Measurements from ENCODE around the gene CDC45. TPM values are rescaled to one million over a fixed set of nuclear protein-coding genes. Genes with fewer than 3 reads are reported as not detected.

Gene CDC45
- total and polyA plus RNA-seq, 10 donors, result 1.5 to 7.3 (median 4.9) TPM

DNA sequence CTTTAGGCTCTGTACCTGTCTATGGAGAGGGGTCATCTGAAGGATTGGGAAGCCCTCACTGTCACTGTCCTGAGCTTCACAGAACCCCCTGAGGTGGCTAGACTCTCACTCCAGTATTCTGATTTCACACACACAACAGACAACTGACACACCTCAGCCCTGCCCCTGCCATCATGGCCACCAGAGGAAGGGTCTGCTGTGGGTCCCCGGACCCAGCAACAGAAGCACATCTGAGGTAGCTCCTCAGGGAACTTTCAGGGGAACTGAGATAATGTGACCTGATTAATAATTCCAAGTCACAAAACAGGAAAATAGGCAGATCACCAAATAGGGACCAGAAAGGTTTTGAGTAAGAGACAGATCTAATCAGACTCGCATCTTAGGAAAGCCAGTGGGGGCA, 24.7 kb upstream of the CDC45 start:
- TF ChIP-seq POLR2A (IDR thresholded peaks at IDR 0.05) (no peak), POLR2AphosphoS5 (IDR thresholded peaks at IDR 0.05) (no peak)
- TF ChIP-seq, protein P1, sequence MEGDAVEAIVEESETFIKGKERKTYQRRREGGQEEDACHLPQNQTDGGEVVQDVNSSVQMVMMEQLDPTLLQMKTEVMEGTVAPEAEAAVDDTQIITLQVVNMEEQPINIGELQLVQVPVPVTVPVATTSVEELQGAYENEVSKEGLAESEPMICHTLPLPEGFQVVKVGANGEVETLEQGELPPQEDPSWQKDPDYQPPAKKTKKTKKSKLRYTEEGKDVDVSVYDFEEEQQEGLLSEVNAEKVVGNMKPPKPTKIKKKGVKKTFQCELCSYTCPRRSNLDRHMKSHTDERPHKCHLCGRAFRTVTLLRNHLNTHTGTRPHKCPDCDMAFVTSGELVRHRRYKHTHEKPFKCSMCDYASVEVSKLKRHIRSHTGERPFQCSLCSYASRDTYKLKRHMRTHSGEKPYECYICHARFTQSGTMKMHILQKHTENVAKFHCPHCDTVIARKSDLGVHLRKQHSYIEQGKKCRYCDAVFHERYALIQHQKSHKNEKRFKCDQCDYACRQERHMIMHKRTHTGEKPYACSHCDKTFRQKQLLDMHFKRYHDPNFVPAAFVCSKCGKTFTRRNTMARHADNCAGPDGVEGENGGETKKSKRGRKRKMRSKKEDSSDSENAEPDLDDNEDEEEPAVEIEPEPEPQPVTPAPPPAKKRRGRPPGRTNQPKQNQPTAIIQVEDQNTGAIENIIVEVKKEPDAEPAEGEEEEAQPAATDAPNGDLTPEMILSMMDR (IDR thresholded peaks at IDR 0.05 in 8 of 11, conservative IDR thresholded peaks at IDR 0.05 in 3 of 11), result no peak
- H3K4me1 ChIP-seq, result no peaks in the 10 kb centered on the region
- DNase-seq, result no peak
- H3K9me3 ChIP-seq, result no peaks in the 10 kb centered on the region
- 94 to 100% (median 96%) methylated on average over 2 of the region's 2 CpGs for WGBS, 5 donors
- H3K4me3 ChIP-seq, result no peak overlapping the region
- peaks cover 3 to 100% (median 76%) of the 10 kb centered on the region in 6 donors for H3K36me3 ChIP-seq
- H3K27me3 ChIP-seq (replicated peaks in 1 of 7), result no peaks in the 10 kb centered on the region
- intact Hi-C loops (cut with DNase I; ENCODE audit: low total_unique reads), result no loop called here
- H3K27ac ChIP-seq, result no peak overlapping the region

DNA sequence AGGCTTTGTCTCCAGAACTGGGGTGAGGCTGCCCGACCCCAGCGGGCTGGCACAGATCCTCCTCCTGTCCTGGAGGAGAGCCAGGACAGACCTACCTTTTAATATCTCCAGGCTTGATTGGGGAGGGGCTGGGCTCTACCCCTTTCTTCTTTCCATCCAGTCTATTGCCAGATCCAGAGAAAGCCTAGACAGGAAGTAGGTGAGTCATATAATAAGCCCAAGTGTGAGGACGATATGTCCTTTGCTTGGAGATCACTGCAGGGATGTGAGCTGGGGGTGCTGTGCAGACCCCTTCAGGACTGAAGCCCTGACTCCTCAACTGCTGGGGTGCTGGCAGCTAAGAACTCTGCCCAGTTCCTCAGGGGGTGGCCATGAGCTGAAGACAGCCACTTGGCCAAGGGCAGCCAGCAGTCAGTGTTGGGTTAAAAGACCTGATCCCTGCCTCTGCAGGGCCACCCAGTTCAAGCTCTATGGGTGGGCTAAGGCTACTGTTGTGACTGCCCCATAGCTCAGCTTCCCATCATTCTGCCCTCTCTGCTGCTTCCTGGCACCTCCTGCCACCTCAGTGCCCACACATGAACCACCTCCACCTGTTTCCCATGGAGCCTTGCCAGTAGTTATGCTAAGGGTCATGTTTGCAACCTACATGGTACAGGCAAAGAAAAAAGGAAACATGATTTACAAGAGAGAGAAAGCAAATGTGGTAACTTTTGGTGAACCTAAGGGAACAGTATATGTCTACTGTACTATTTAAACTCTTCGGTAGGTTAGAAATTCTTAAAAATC, 23.9 kb upstream of the CDC45 start:
- WGBS, 5 donors, result 82 to 93% (median 88%) methylated on average over 4 of the region's 4 CpGs
- Histone ChIP-seq H3K27ac (no peak overlapping the region), H3K27me3 (replicated peaks in 1 of 7) (no peaks in the 10 kb centered on the region), H3K4me3 (no peak overlapping the region), H3K9me3 (no peaks in the 10 kb centered on the region), H3K36me3 (peaks cover 3 to 100% (median 77%) of the 10 kb centered on the region in 6 donors), H3K4me1 (no peaks in the 10 kb centered on the region)
- intact Hi-C loops (cut with DNase I; ENCODE audit: low total_unique reads), result no loop called here
- no peak for DNase-seq
- TF ChIP-seq POLR2A (IDR thresholded peaks at IDR 0.05) (no peak), POLR2AphosphoS5 (IDR thresholded peaks at IDR 0.05) (no peak)
- TF ChIP-seq, protein P1 (IDR thresholded peaks at IDR 0.05 in 8 of 11, conservative IDR thresholded peaks at IDR 0.05 in 3 of 11), result no peak

DNA sequence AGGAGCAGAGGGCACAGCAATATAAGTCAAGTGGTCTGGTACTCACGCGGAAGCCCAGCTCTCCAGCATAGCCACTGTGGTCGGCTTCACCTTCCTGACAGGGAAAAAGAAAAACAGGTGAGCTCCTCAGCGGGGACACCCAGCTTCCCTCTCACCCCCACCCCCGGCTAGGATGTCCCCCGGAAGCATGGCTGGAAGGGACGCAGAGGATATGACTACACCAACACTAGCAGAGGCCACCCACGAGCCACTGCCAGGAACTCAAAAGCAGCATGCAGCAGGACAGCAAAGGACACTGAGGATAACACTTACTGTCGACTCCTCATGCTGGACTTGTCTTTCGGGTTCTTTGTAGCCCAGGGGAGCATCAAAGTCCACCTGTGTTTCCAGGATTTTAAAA, 23.2 kb upstream of the CDC45 start:
- intact Hi-C loops (cut with DNase I; ENCODE audit: low total_unique reads), result no loop called here
- Histone ChIP-seq H3K4me3 (no peak overlapping the region), H3K27me3 (replicated peaks in 1 of 7) (no peaks in the 10 kb centered on the region), H3K4me1 (no peaks in the 10 kb centered on the region), H3K27ac (no peak overlapping the region), H3K9me3 (no peaks in the 10 kb centered on the region), H3K36me3 (peaks cover 3 to 100% (median 80%) of the 10 kb centered on the region in 6 donors)
- no peak for TF ChIP-seq POLR2AphosphoS5 (IDR thresholded peaks at IDR 0.05)
- no peak for TF ChIP-seq POLR2A (IDR thresholded peaks at IDR 0.05)
- TF ChIP-seq, protein P1 (IDR thresholded peaks at IDR 0.05 in 8 of 11, conservative IDR thresholded peaks at IDR 0.05 in 3 of 11), result no peak
- 93 to 98% (median 96%) methylated on average over 10 of the region's 10 CpGs for WGBS, 5 donors
- no peak for DNase-seq

DNA sequence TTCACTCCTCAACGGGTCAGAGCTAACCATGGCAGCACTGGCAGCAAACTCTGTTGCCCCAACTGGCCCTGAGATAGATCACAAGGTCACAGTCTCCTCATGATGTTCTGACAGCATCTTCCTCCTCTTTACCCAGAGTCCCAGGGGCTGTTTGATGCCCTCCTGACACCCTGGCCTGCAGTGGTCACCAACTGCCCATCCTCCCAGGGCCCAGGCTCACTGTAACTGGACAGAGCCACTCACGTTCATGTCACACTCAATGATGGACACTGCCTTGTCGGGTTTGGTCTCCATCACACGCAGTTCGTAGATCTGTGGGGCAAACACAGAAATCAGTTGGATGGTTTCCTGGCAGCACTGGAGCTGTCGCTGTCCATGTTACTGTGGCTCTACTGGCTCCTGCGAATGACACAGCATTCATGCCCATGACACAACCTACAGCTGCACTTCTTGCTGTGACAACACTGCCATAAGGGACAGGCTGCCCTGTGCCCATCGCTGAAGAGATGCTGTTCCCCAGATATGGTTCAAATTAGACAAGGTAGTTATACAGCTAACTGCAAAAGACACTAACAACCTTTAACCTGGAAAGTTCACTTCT, 21.8 kb upstream of the CDC45 start:
- Histone ChIP-seq H3K36me3 (peaks cover 3 to 100% (median 77%) of the 10 kb centered on the region in 6 donors), H3K27me3 (replicated peaks in 1 of 7) (no peaks in the 10 kb centered on the region), H3K27ac (no peak overlapping the region), H3K4me3 (no peak overlapping the region), H3K9me3 (no peaks in the 10 kb centered on the region), H3K4me1 (no peaks in the 10 kb centered on the region)
- no peak for DNase-seq
- TF ChIP-seq POLR2A (IDR thresholded peaks at IDR 0.05) (no peak), POLR2AphosphoS5 (IDR thresholded peaks at IDR 0.05) (no peak)
- TF ChIP-seq, protein P1 (IDR thresholded peaks at IDR 0.05 in 8 of 11, conservative IDR thresholded peaks at IDR 0.05 in 3 of 11), result no peak
- 93 to 100% (median 94%) methylated on average over 7 to 8 of the region's 8 CpGs for WGBS, 5 donors
- intact Hi-C loops (cut with DNase I; ENCODE audit: low total_unique reads), result no loop called here
